AML-193 (cell line): ENCODE measurements around the gene MACROD2.

ENCODE experiments used
- DNase-seq, 2 experiments: peaks; one replicate each; lab custom pipeline; 2025; lab: John Stamatoyannopoulos, UW

The MACROD2 gene

GRCh38 chr20:15278041-15278440, 1282.7 kb downstream of the MACROD2 start:
- DNase-seq, result no peak

GRCh38 chr20:15287329-15287728, 1292.0 kb downstream of the MACROD2 start:
- DNase-seq, result no peak

GRCh38 chr20:15288106-15288505, 1292.8 kb downstream of the MACROD2 start:
- no peak for DNase-seq

- no peak for DNase-seq
Observed at GRCh38 chr20:15289337-15289736, 1294.0 kb downstream of the MACROD2 start.

- DNase-seq, result no peak
Observed at GRCh38 chr20:15292405-15292804, 1297.1 kb downstream of the MACROD2 start.

GRCh38 chr20:15296422-15296821, 1301.1 kb downstream of the MACROD2 start:
- DNase-seq, result no peak

- DNase-seq, result no peak
Observed at GRCh38 chr20:15297059-15297875, 1302.0 kb downstream of the MACROD2 start.

GRCh38 chr20:15302075-15302474, 1306.8 kb downstream of the MACROD2 start:
- no peak for DNase-seq

GRCh38 chr20:15310361-15310760, 1315.0 kb downstream of the MACROD2 start:
- DNase-seq, result peak; percentile 61 to 64

GRCh38 chr20:15316556-15316955, 1321.2 kb downstream of the MACROD2 start:
- no peak for DNase-seq

GRCh38 chr20:15317546-15318232, 1322.4 kb downstream of the MACROD2 start:
- no peak for DNase-seq

GRCh38 chr20:15318682-15319081, 1323.4 kb downstream of the MACROD2 start:
- DNase-seq, result no peak

- no peak for DNase-seq
Observed at GRCh38 chr20:15319439-15319838, 1324.1 kb downstream of the MACROD2 start.

GRCh38 chr20:15320941-15321340, 1325.6 kb downstream of the MACROD2 start:
- no peak for DNase-seq

- no peak for DNase-seq
Observed at GRCh38 chr20:15327123-15327522, 1331.8 kb downstream of the MACROD2 start.

- no peak for DNase-seq
Observed at GRCh38 chr20:15328084-15328483, 1332.8 kb downstream of the MACROD2 start.

- no peak for DNase-seq
Observed at GRCh38 chr20:15332711-15333160, 1337.4 kb downstream of the MACROD2 start.

GRCh38 chr20:15333170-15333569, 1337.9 kb downstream of the MACROD2 start:
- DNase-seq, result no peak

GRCh38 chr20:15336011-15336410, 1340.7 kb downstream of the MACROD2 start:
- no peak for DNase-seq

- no peak for DNase-seq
Observed at GRCh38 chr20:15336536-15336935, 1341.2 kb downstream of the MACROD2 start.

- DNase-seq, result no peak
Observed at GRCh38 chr20:15339264-15339663, 1343.9 kb downstream of the MACROD2 start.

- DNase-seq, result no peak
Observed at GRCh38 chr20:15342991-15343523, 1347.7 kb downstream of the MACROD2 start.

GRCh38 chr20:15345287-15345686, 1350.0 kb downstream of the MACROD2 start:
- DNase-seq, result no peak
